ENCODE results near the gene CHMP4B.

GRCh38 chr20:33796907-33797544 is 14.1 kb upstream of the CHMP4B start:
- TF ChIP-seq CTCF (IDR thresholded peaks at IDR 0.05) (no peak), EZH2 (IDR thresholded peaks at IDR 0.05; ENCODE audit: borderline replicate concordance, insufficient read depth, low read depth, low read length, poor library complexity, severe bottlenecking) (no peak)

All from B cell (primary cell).